Keratinocyte (primary cell): ENCODE data around the gene STRA6. TPM values are rescaled to one million over a fixed set of nuclear protein-coding genes. Genes with fewer than 3 reads are reported as not detected.

Experiments used
- DNase-seq: peaks from one replicate; pipeline ENCODE4 v3.0.0-alpha.2; 2011; ENCODE audit warnings: low read depth, missing footprints, low spot score
- FAIRE-seq: peaks from 2 replicates; lab custom pipeline; 2011; peaks lifted over from hg19 to GRCh38; lab: Jason Lieb, UNC
- H2AFZ ChIP-seq: 2 replicates; pipeline ENCODE4 v1.6.0; 2012; ENCODE audit warnings: low read length, control low read depth, inconsistent platforms; ENCODE audit not compliant: control insufficient read depth
- H3K27ac ChIP-seq: 2 replicates; pipeline ENCODE4 v1.5.1; 2011; ENCODE audit warnings: low read length; ENCODE audit not compliant: control insufficient read depth, insufficient read depth
- H3K27me3 ChIP-seq: 3 replicates; pipeline ENCODE4 v1.6.0; 2011; ENCODE audit warnings: low read length; ENCODE audit not compliant: control insufficient read depth, insufficient read depth; ENCODE audit errors: extremely low read depth
- H3K36me3 ChIP-seq, 2 experiments: 2 replicates in 1 of 2; 3 replicates in 1 of 2; pipeline ENCODE4 v1.5.1; 2011; ENCODE audit warnings: low read length in 2 of 2, mild to moderate bottlenecking in 1 of 2; ENCODE audit not compliant: control insufficient read depth in 2 of 2, insufficient read depth in 2 of 2; ENCODE audit errors: extremely low read depth in 1 of 2
- H3K4me1 ChIP-seq: 3 replicates; pipeline ENCODE4 v1.5.1; 2011; ENCODE audit warnings: low read length; ENCODE audit not compliant: control insufficient read depth, insufficient read depth; ENCODE audit errors: extremely low read depth
- H3K4me2 ChIP-seq: 3 replicates; pipeline ENCODE4 v1.6.0; 2011; ENCODE audit warnings: low read depth, low read length; ENCODE audit not compliant: control insufficient read depth, insufficient read depth; ENCODE audit errors: extremely low read depth
- H3K4me3 ChIP-seq, 3 experiments: fragments of 200-600 bp in 1 of 3; sonication (generic) in 1 of 3; 2 replicates in 2 of 3; 3 replicates in 1 of 3; pipeline ENCODE4 v1.5.1; 2011 to 2016; ENCODE audit warnings: low read length in 3 of 3, mild to moderate bottlenecking in 3 of 3, control low read depth in 2 of 3, inconsistent platforms in 1 of 3, low read depth in 1 of 3, mixed read lengths in 1 of 3, mixed run types in 1 of 3, moderate library complexity in 1 of 3; ENCODE audit not compliant: control insufficient read depth in 2 of 3, insufficient read depth in 2 of 3; ENCODE audit errors: extremely low read depth in 1 of 3
- H3K79me2 ChIP-seq: 2 replicates; pipeline ENCODE4 v1.6.0; 2012; ENCODE audit warnings: low read length; ENCODE audit not compliant: control insufficient read depth, insufficient read depth
- H3K9ac ChIP-seq: 3 replicates; pipeline ENCODE4 v1.6.0; 2011; ENCODE audit warnings: low read length; ENCODE audit not compliant: control insufficient read depth, insufficient read depth; ENCODE audit errors: extremely low read depth
- H3K9me1 ChIP-seq: 3 replicates; pipeline ENCODE4 v1.6.0; 2011; ENCODE audit warnings: low read length; ENCODE audit not compliant: control insufficient read depth, insufficient read depth; ENCODE audit errors: extremely low read depth
- H3K9me3 ChIP-seq: 2 replicates; pipeline ENCODE4 v1.5.1; 2012; ENCODE audit warnings: low read depth, low read length; ENCODE audit not compliant: control insufficient read depth
- H4K20me1 ChIP-seq: 3 replicates; pipeline ENCODE4 v1.6.0; 2011; ENCODE audit warnings: low read length; ENCODE audit not compliant: control insufficient read depth, insufficient read depth; ENCODE audit errors: extremely low read depth
- EZH2 ChIP-seq: IDR thresholded peaks from one replicate; pipeline ENCODE4 v1.6.1; 2012; ENCODE audit warnings: inconsistent platforms, mild to moderate bottlenecking, low read length, moderate library complexity
- dilution Hi-C: fragments of 300-500 bp; cut with MboI; formaldehyde crosslinking; loops from one replicate; pipeline ENCODE4 v1.7.0; 2020; ENCODE audit warnings: low sequenced_read_pairs; ENCODE audit not compliant: extremely low pct_ligation_motif_present
- polyA plus RNA-seq, 5 experiments: library from polyadenylated mRNA; depleted of rRNA in 3 of 5; stranded (reverse) in 3 of 5; stranded (forward) in 1 of 5; unstranded in 1 of 5; fragments of >200 nt; gene quantifications; 1 replicate in 1 of 5; 2 replicates in 3 of 5; 3 replicates in 1 of 5; pipeline versions ENCODE4 v1.2.1 to v1.2.3, GENCODE V29; 2011 to 2012; ENCODE audit warnings: missing spikeins in 2 of 5, low read depth in 1 of 5, low replicate concordance in 1 of 5
- TF ChIP-seq, protein P1 (sequence below), 3 experiments: IDR thresholded peaks in 1 of 3; conservative IDR thresholded peaks in 1 of 3; optimal IDR thresholded peaks in 1 of 3; 2 replicates in 2 of 3; 3 replicates in 1 of 3; pipeline versions ENCODE3 to v1.5.1; 2011; ENCODE audit warnings: low read length in 3 of 3, mild to moderate bottlenecking in 3 of 3, moderate library complexity in 2 of 3, control low read depth in 1 of 3, inconsistent platforms in 1 of 3; ENCODE audit not compliant: insufficient read depth in 2 of 3; ENCODE audit errors: extremely low read depth in 1 of 3

Gene STRA6
- polyA plus RNA-seq, 1 donor (not counting 4 experiments of a cell fraction or from before 2014, with no cell fraction given) = not detected

DNA sequence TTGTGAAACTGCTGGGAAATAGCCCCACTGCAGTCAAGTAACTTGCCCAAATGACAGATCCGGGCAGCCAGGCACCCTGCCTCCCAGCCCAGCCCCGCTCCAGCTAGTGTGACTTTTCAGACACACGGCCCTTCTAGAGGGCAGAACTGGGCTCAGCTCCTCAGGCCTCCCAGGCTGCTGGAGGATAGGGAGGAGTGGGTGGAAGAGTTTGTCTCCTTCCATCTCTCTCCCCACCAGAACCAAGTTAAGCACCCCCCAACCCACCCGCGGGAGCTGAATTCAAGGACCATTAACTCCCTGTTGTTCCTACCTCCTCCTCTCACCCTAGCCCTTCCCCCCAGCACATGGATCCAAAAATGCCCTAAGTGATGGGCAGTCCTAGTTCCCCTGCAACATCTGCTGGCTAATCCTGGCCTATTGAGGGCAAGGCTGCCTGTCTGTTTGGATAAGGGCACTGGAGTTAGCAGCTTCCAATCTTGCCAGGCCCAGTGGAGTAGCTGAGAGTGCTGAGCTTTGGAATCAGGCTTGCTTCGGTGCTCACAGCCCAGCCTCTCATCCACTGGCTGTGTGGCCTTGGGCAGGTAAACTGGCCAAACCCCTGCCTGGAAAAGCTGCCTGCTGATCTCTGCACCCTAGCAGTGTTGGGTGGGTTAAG is 36.6 kb upstream of the STRA6 start:
- Histone ChIP-seq H2AFZ (no peak overlapping the region), H3K36me3 (no peaks in the 10 kb centered on the region), H3K27ac (no peak overlapping the region), H3K4me3 (no peak overlapping the region), H3K4me1 (peaks cover 15% of the 10 kb centered on the region), H3K9me3 (no peaks in the 10 kb centered on the region), H3K27me3 (peaks cover 20% of the 10 kb centered on the region), H3K9me1 (no peaks in the 10 kb centered on the region), H3K9ac (no peak overlapping the region), H4K20me1 (no peaks in the 10 kb centered on the region), H3K4me2 (no peak overlapping the region), H3K79me2 (no peaks in the 10 kb centered on the region)
- DNase-seq (no peak), FAIRE-seq (no peak)
- no peak for TF ChIP-seq EZH2
- TF ChIP-seq, protein P1, sequence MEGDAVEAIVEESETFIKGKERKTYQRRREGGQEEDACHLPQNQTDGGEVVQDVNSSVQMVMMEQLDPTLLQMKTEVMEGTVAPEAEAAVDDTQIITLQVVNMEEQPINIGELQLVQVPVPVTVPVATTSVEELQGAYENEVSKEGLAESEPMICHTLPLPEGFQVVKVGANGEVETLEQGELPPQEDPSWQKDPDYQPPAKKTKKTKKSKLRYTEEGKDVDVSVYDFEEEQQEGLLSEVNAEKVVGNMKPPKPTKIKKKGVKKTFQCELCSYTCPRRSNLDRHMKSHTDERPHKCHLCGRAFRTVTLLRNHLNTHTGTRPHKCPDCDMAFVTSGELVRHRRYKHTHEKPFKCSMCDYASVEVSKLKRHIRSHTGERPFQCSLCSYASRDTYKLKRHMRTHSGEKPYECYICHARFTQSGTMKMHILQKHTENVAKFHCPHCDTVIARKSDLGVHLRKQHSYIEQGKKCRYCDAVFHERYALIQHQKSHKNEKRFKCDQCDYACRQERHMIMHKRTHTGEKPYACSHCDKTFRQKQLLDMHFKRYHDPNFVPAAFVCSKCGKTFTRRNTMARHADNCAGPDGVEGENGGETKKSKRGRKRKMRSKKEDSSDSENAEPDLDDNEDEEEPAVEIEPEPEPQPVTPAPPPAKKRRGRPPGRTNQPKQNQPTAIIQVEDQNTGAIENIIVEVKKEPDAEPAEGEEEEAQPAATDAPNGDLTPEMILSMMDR (optimal IDR thresholded peaks at IDR 0.05 in 1 of 3, IDR thresholded peaks at IDR 0.05 in 1 of 3, conservative IDR thresholded peaks at IDR 0.05 in 1 of 3; ENCODE audit: extremely low read depth in 1 of 3, insufficient read depth in 2 of 3, low read length in 3 of 3) = no peak
- dilution Hi-C loops = no loop called here

DNA sequence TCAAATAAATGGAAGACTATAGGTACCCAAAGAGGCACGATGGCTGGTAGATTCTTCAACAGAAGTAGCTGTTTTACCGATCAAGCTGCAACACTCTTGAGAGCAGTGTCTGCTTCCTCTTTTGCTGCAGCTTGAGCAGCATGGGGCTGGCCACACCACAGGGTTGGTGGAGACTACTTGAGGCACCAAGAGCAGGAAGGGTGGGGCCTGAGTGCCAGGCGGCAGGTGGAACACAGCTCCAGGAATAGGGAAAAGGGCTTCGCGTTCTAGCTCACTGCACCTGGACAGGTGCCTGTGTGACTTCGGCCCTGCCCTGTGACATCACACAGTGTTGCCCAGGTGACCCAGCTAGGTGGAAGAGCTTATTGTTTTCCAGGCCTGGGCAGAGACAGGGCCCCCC is 33.4 kb upstream of the STRA6 start, which contains the start of gene CCDC33:
Gene CCDC33, plus strand, starts transcription at position 365 of the 400 bp plus-strand sequence. CDS start 394 bp downstream, outside the sequence.
- H3K4me1 ChIP-seq = peaks cover 15% of the 10 kb centered on the region
- no peaks in the 10 kb centered on the region for H3K9me1 ChIP-seq
- no peak within 1 kb of the TSS for H3K4me3 ChIP-seq
- H3K9ac ChIP-seq = no peak within 1 kb of the TSS
- H3K4me2 ChIP-seq = no peak within 1 kb of the TSS
- H3K9me3 ChIP-seq = no peaks in the 10 kb centered on the region
- no peaks in the 10 kb centered on the region for H4K20me1 ChIP-seq
- no peaks in the 10 kb centered on the region for H3K36me3 ChIP-seq
- peaks cover 34% of the 10 kb centered on the region for H3K27me3 ChIP-seq
- no peak for TF ChIP-seq EZH2
- TF ChIP-seq, protein P1 (optimal IDR thresholded peaks at IDR 0.05 in 1 of 3, IDR thresholded peaks at IDR 0.05 in 1 of 3, conservative IDR thresholded peaks at IDR 0.05 in 1 of 3; ENCODE audit: extremely low read depth in 1 of 3, insufficient read depth in 2 of 3, low read length in 3 of 3) = no peak
- H3K79me2 ChIP-seq = no peaks in the 10 kb centered on the region
- no peak for FAIRE-seq
- no peak within 1 kb of the TSS for H3K27ac ChIP-seq
- DNase-seq = no peak
- dilution Hi-C loops = no loop called here
- H2AFZ ChIP-seq = no peak within 1 kb of the TSS
